PC-3 (cell line): ENCODE data around the gene MARK3.

Source experiments
- CTCF ChIP-seq: fragments of 300-600 bp; sonication (generic); conservative IDR thresholded peaks from 2 replicates; pipeline ENCODE4 v1.5.1; 2017; ENCODE audit warnings: antibody characterized with exemption, low read depth, mild to moderate bottlenecking, low read length
- EZH2 ChIP-seq: fragments of 300-600 bp; sonication (generic); IDR thresholded peaks from one replicate; pipeline ENCODE4 v1.6.1; 2017; ENCODE audit warnings: antibody characterized with exemption, mild to moderate bottlenecking, low read length; ENCODE audit not compliant: unreplicated experiment
- EZH2phosphoT487 ChIP-seq: fragments of 300-600 bp; sonication (generic); IDR thresholded peaks from 2 replicates; pipeline ENCODE4 v1.6.1; 2018; ENCODE audit warnings: mild to moderate bottlenecking, antibody characterized with exemption, low read length, borderline replicate concordance

- TF ChIP-seq CTCF (no peak), EZH2 (no peak), EZH2phosphoT487 (no peak)
Observed at GRCh38 chr14:103474893-103475292, 89.7 kb downstream of the MARK3 start.
